A549 (cell line): ENCODE measurements around the gene LRAT.

Source experiments
- CTCF ChIP-seq: fragments of >200 bp; sonication (Bioruptor Twin); formaldehyde crosslinking; IDR thresholded peaks from 3 replicates; pipeline ENCODE4 v1.5.1; 2016
- EP300 ChIP-seq, 2 experiments: fragments of >200 bp; sonication (Bioruptor Twin); formaldehyde crosslinking; IDR thresholded peaks; 2 replicates in 1 of 2; 3 replicates in 1 of 2; pipeline ENCODE4 v1.6.1; 2016 to 2017
- ESRRA ChIP-seq: fragments of 150-350 bp; IDR thresholded peaks from 2 replicates; pipeline ENCODE4 v1.6.1; 2014; ENCODE audit warnings: mild to moderate bottlenecking, low read length, borderline replicate concordance
- JUNB ChIP-seq: fragments of >200 bp; sonication (Bioruptor Twin); formaldehyde crosslinking; IDR thresholded peaks from 2 replicates; pipeline ENCODE4 v1.6.1; 2016
- PHF8 ChIP-seq: fragments of 200-600 bp; sonication (generic); IDR thresholded peaks from 2 replicates; pipeline ENCODE4 v1.6.1; 2016; ENCODE audit warnings: low read depth, mild to moderate bottlenecking, antibody characterized with exemption, moderate library complexity, borderline replicate concordance
- POLR2A ChIP-seq: IDR thresholded peaks from 2 replicates; pipeline ENCODE4 v1.6.1; 2012; ENCODE audit warnings: mild to moderate bottlenecking, low read length
- SMC3 ChIP-seq: fragments of >200 bp; sonication (Bioruptor Twin); formaldehyde crosslinking; IDR thresholded peaks from 3 replicates; pipeline ENCODE4 v1.6.1; 2018; ENCODE audit warnings: inconsistent platforms
- SREBF2 ChIP-seq: fragments of 450-650 bp; IDR thresholded peaks from 2 replicates; pipeline ENCODE4 v1.6.1; 2014; ENCODE audit warnings: mild to moderate bottlenecking, moderate library complexity
- TF ChIP-seq, protein P1 (sequence below): fragments of >200 bp; sonication (Bioruptor Twin); formaldehyde crosslinking; IDR thresholded peaks from 3 replicates; pipeline ENCODE4 v1.6.1; 2016

DNA sequence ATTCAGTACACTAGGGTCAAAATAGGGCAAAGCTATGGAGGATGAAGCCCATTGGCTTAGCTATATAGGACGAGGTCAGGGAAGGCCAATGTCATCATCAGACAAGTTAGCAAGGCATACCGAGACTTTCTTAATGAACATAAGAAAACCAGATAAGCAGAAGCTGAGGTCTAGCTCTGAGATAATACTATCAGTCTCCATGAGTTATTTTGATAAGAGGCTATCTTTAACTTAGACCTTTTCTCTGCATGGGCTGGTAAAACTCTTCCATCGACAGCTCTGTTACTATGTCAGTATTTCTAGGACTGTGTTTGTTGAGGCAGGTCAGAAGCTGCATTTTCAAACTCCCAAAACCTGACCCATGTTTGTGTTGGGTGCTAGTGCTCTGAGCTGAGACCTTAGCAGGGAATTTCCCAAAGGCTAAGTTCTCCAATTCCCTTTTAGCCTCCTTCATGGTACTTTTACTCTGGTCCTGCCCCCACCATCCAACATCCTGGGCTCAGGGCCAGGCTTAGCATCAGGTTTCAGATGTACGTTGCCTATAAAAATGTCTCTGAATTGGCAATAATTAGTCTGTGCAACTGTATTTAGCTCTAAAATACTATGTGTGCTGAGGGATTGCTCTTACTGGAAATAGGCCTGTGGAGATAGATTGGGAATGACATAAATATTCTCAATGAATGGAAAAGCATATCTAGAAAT, 29.3 kb upstream of the LRAT start:
- TF ChIP-seq SMC3 (no peak), POLR2A (no peak), PHF8 (no peak), JUNB (no peak), ESRRA (no peak), CTCF (no peak), SREBF2 (no peak), EP300 (IDR thresholded peaks at IDR 0.05) (no peak)
- TF ChIP-seq, protein P1, sequence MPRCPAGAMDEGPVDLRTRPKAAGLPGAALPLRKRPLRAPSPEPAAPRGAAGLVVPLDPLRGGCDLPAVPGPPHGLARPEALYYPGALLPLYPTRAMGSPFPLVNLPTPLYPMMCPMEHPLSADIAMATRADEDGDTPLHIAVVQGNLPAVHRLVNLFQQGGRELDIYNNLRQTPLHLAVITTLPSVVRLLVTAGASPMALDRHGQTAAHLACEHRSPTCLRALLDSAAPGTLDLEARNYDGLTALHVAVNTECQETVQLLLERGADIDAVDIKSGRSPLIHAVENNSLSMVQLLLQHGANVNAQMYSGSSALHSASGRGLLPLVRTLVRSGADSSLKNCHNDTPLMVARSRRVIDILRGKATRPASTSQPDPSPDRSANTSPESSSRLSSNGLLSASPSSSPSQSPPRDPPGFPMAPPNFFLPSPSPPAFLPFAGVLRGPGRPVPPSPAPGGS: no peak
